K562 (cell line): ENCODE results near the gene THUMPD1. TPM values are rescaled to one million over a fixed set of nuclear protein-coding genes. Genes with fewer than 3 reads are reported as not detected.
A peak's percentile ranks its signal among the peaks of the same experiment; 100 is the strongest.

Experiments
- BRD9 ChIP-seq: fragments of 450-650 bp; IDR thresholded peaks from 2 replicates; pipeline ENCODE4 v1.6.1; 2018; ENCODE audit warnings: low read depth; ENCODE audit not compliant: partially characterized antibody
- BRF1 ChIP-seq: IDR thresholded peaks from 3 replicates; pipeline ENCODE4 v1.6.1; 2011; ENCODE audit warnings: borderline replicate concordance, mild to moderate bottlenecking; ENCODE audit not compliant: insufficient read length; ENCODE audit errors: extremely low read depth
- C11orf30 ChIP-seq: fragments of 450-650 bp; IDR thresholded peaks from 2 replicates; pipeline ENCODE4 v1.6.1; 2016; ENCODE audit warnings: low read depth, mild to moderate bottlenecking
- CBFA2T2 ChIP-seq: fragments of 450-650 bp; conservative IDR thresholded peaks from 2 replicates; pipeline ENCODE4 v1.6.1; 2017; ENCODE audit warnings: mild to moderate bottlenecking
- CHD1 ChIP-seq: fragments of 200-600 bp; sonication (generic); IDR thresholded peaks from one replicate; pipeline ENCODE4 v1.6.1; 2012; ENCODE audit warnings: mild to moderate bottlenecking, moderate library complexity, low read length, inconsistent platforms
- EHMT2 ChIP-seq: fragments of 450-650 bp; IDR thresholded peaks from 2 replicates; pipeline ENCODE4 v1.6.1; 2018; ENCODE audit warnings: antibody characterized with exemption
- FIP1L1 ChIP-seq: fragments of 200-400 bp; formaldehyde crosslinking; IDR thresholded peaks from 2 replicates; pipeline ENCODE4 v1.6.1; 2018; ENCODE audit warnings: mild to moderate bottlenecking, low read depth, low read length; ENCODE audit not compliant: poor library complexity, severe bottlenecking
- HBP1 ChIP-seq: fragments of 450-650 bp; formaldehyde crosslinking; IDR thresholded peaks from 2 replicates; pipeline ENCODE4 v1.4.0; 2022; ENCODE audit warnings: missing genetic modification characterization
- HOXB6 ChIP-seq: fragments of 250-450 bp; sonication (Bioruptor Pico); IDR thresholded peaks from 2 replicates; pipeline ENCODE4 v1.5.1; 2022; ENCODE audit warnings: mild to moderate bottlenecking, borderline replicate concordance
- KDM5B ChIP-seq: fragments of 200-600 bp; sonication (generic); IDR thresholded peaks from 2 replicates; pipeline ENCODE4 v1.6.1; 2012; ENCODE audit warnings: low read depth, mild to moderate bottlenecking, moderate library complexity, low read length, control low read depth, inconsistent platforms; ENCODE audit not compliant: insufficient replicate concordance
- MTF1 ChIP-seq: fragments of 250-450 bp; sonication (Bioruptor Pico); IDR thresholded peaks from 2 replicates; pipeline ENCODE4 v1.9.0; 2021; ENCODE audit warnings: moderate library complexity, mild to moderate bottlenecking, inconsistent platforms, borderline replicate concordance
- NRF1 ChIP-seq, 2 experiments: fragments of 450-650 bp; IDR thresholded peaks in 1 of 2; conservative IDR thresholded peaks in 1 of 2; 2 replicates each; pipeline ENCODE4 v1.6.1; 2014; ENCODE audit warnings: mild to moderate bottlenecking in 2 of 2
- PHF8 ChIP-seq: fragments of 200-600 bp; sonication (generic); IDR thresholded peaks from 2 replicates; pipeline ENCODE4 v1.6.1; 2012; ENCODE audit warnings: mixed run types, mild to moderate bottlenecking, inconsistent platforms, low read length, moderate library complexity, borderline replicate concordance
- RHOXF2B ChIP-seq: fragments of 250-450 bp; sonication (Bioruptor Pico); conservative IDR thresholded peaks from 2 replicates; pipeline ENCODE4 v1.5.1; 2021
- SMARCA5 ChIP-seq: fragments of 450-650 bp; IDR thresholded peaks from 2 replicates; pipeline ENCODE4 v1.6.1; 2016
- SNRNP70 ChIP-seq: fragments of 200-400 bp; formaldehyde crosslinking; optimal IDR thresholded peaks from 2 replicates; pipeline ENCODE3; 2017; ENCODE audit warnings: low read depth, low read length
- TARDBP ChIP-seq: fragments of 450-650 bp; IDR thresholded peaks from 2 replicates; pipeline ENCODE4 v1.6.1; 2016
- TOE1 ChIP-seq, 2 experiments: fragments of 450-650 bp in 1 of 2; sonication (generic) in 1 of 2; formaldehyde crosslinking in 1 of 2; IDR thresholded peaks; 2 replicates each; pipeline versions ENCODE4 v1.7.1 to v1.8.0; 2016 to 2022; ENCODE audit warnings: borderline replicate concordance in 2 of 2, mild to moderate bottlenecking in 2 of 2, antibody characterized with exemption in 1 of 2, inconsistent platforms in 1 of 2, low read depth in 1 of 2, missing genetic modification reagents in 1 of 2, moderate library complexity in 1 of 2
- U2AF2 ChIP-seq: fragments of 200-400 bp; formaldehyde crosslinking; optimal IDR thresholded peaks from 2 replicates; pipeline ENCODE3; 2017; ENCODE audit warnings: low read depth, mild to moderate bottlenecking, low read length
- ZNF134 ChIP-seq: fragments of 250-450 bp; sonication (Bioruptor Pico); conservative IDR thresholded peaks from 2 replicates; pipeline ENCODE4 v1.4.0; 2020
- ZNF551 ChIP-seq: fragments of 250-450 bp; sonication (Bioruptor Pico); IDR thresholded peaks from 2 replicates; pipeline ENCODE4 v1.5.0; 2021; ENCODE audit warnings: mild to moderate bottlenecking, moderate library complexity
- ZNF584 ChIP-seq: fragments of 200-800 bp; sonication (Bioruptor generic); IDR thresholded peaks from 2 replicates; pipeline ENCODE4 v1.6.1; 2016; ENCODE audit warnings: low read depth, mild to moderate bottlenecking, missing genetic modification characterization, missing compliant biosample characterization
- ZNF639 ChIP-seq, 2 experiments: fragments of 200-800 bp in 1 of 2; sonication (Bioruptor generic) in 1 of 2; sonication (generic) in 1 of 2; formaldehyde crosslinking in 1 of 2; IDR thresholded peaks in 1 of 2; conservative IDR thresholded peaks in 1 of 2; 2 replicates each; pipeline versions ENCODE4 v1.5.0 to v1.6.1; 2016 to 2020; ENCODE audit warnings: missing compliant biosample characterization in 1 of 2, missing genetic modification characterization in 1 of 2, missing genetic modification reagents in 1 of 2
- ZNF75A ChIP-seq: fragments of 450-650 bp; formaldehyde crosslinking; IDR thresholded peaks from 2 replicates; pipeline ENCODE4 v1.4.0; 2020; ENCODE audit warnings: mild to moderate bottlenecking
- polyA plus RNA-seq, 8 experiments: library from polyadenylated mRNA; depleted of rRNA in 4 of 8; stranded (reverse) in 5 of 8; unstranded in 3 of 8; fragments of >200 nt; fragmentation: Nextera tagmentation in 2 of 8; fragmentation: Illumina TruSeq in 1 of 8; extraction: Ambion mirVana in 2 of 8; extraction: Trizol in 1 of 8; gene quantifications; 2 replicates each; pipeline versions ENCODE4 v1.2.1 to v1.2.3, GENCODE V29; 2011 to 2014; ENCODE audit warnings: inconsistent platforms in 1 of 8, missing spikeins in 1 of 8
- total RNA-seq, 7 experiments: library from RNA; depleted of rRNA in 6 of 7; stranded (reverse); fragments of >200 nt in 6 of 7; fragmentation: Illumina TruSeq in 2 of 7; extraction: Trizol in 2 of 7; gene quantifications; 2 replicates each; pipeline versions ENCODE4 v1.2.1 to v1.2.3, GENCODE V29; 2011 to 2021; ENCODE audit warnings: low replicate concordance in 1 of 7

The THUMPD1 gene
- total and polyA plus RNA-seq, 9 of the 15 experiments (the other 6 are each of a cell fraction or from before 2014, with no cell fraction given), result 37.8 to 101 (median 56.8) TPM

- TF ChIP-seq ZNF134 (0 out of 2 replicates have a peak, but pooled peaks have one; percentile 25), EHMT2 (no peak; the same call in 1 of the 2 replicates), PHF8 (no peak), BRD9 (peak; percentile 79), TOE1 (IDR thresholded peaks at IDR 0.05; ENCODE audit: borderline replicate concordance) (peak; percentile 72; the same call in 1 of the 2 replicates), TOE1 (CRISPR knock-in tag; IDR thresholded peaks at IDR 0.05; ENCODE audit: borderline replicate concordance, low read depth) (no peak), U2AF2 (no peak), SNRNP70 (no peak), ZNF551 (CRISPR knock-in tag) (no peak), CBFA2T2 (peak; percentile 96), SMARCA5 (no peak), KDM5B (no peak), FIP1L1 (no peak), MTF1 (no peak), HBP1 (CRISPR knock-in tag) (no peak), BRF1 (no peak), C11orf30 (peak; percentile 62; the same call in 1 of the 2 replicates), TARDBP (peak; percentile 76; the same call in 1 of the 2 replicates), RHOXF2B (CRISPR knock-in tag) (peak; percentile 22; the same call in 1 of the 2 replicates), ZNF75A (CRISPR knock-in tag) (no peak), NRF1 (conservative IDR thresholded peaks at IDR 0.05 in 1 of 2, IDR thresholded peaks at IDR 0.05 in 1 of 2) (no peak), CHD1 (no peak), HOXB6 (no peak), ZNF584 (peak; percentile 73; the same call in 1 of the 2 replicates), ZNF639 (CRISPR knock-in tag; conservative IDR thresholded peaks at IDR 0.05 in 1 of 2, IDR thresholded peaks at IDR 0.05 in 1 of 2) (peak in 1 of 2 experiments; percentile 90; a peak in 2 of 4 replicates)
Measured at GRCh38 chr16:20747030-20747816, 5.6 kb upstream of the THUMPD1 start (continued).
